Measurements from ENCODE around the gene H6PD.

H6PD gene

GRCh38 chr1:9234223-9235095 lies at the start of gene H6PD:
H6PD (plus strand) TSS chr1:9234774; CDS start chr1:9244935, 10,161 bp downstream.
- peak; percentile 61 for DNase-seq

DNA sequence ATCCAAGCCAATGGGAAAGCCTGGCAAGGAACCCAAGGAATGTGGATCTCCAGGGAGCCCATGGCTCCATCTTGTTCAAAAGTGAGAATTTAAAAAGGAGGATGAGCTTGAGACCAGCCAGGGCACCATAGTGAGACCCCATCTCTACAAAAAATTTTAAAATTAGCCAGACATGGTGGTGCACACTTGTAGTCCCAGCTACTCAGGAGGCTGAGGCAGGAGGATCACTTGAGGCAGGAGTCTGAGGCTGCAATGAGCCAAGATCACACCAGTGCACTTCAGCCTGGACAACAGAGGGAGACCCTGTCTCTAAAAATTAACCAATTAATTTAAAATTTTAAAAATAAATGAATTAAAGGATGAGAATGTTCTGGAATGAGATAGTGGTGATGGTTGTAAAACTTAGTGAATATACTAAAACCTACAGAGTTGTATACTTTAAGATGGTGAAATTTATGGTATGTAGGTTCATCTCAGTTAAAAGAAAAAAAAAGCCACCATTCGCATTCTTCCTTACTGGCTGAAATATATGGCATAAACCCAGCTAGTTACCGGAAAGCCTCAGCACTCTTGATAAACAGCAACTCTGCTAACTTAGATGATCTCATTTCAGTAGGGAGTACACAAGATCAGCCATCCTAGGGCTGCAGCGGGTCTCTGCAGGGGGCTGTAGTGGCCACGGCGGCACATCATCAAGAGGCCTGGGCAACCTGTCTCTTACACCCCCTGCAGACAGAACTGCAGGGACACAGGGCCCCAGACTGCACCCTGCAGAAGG lies 48.3 kb upstream of the H6PD start:
- no peak for DNase-seq

GRCh38 chr1:9187004-9187403 lies 47.6 kb upstream of the H6PD start:
- DNase-seq: no peak

DNA sequence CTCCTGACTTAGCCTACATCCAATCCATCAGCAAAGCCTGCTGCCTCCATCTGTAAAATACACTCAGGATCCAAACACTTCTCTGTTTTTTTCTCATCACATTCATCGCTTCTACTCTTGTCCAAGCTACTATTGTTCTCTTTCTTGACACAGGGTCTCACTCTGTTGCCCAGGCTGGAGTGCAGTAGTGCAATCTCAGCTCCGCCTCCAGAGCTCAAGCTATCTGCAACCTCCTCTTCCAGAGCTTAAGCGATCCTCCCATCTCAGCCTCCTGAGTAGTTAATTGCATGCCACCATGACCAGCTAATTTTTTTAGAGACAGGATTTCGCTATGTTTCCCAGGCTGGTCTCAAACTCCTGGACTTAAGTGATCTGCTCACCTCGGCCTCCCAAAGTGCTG lies 44.3 kb upstream of the H6PD start:
- DNase-seq: no peak

GRCh38 chr1:9191231-9191630 lies 43.3 kb upstream of the H6PD start:
- no peak for DNase-seq

- no peak for DNase-seq
Observed at GRCh38 chr1:9192578-9193232, 41.9 kb upstream of the H6PD start.

DNA sequence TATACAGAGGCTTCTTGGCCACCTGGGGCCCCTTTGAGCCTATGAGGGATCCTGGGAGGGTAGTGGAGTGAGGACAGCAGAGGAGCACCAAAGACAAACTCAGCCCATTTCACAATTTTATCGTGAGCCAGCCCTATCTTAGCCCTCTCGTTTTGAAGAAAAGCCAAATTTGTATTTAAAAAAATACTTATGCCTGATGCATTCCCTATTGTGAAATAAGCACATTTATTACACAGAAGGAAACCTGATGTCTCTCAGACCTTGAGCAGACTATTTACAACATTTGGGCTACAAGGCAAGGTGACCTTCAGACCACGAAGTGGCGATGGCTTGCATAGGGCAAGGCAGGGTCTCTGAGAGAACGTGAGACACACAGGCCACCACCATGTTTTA lies 41.3 kb upstream of the H6PD start:
- DNase-seq: no peak

- DNase-seq: no peak
Observed at GRCh38 chr1:9194024-9194423, 40.5 kb upstream of the H6PD start.

DNA sequence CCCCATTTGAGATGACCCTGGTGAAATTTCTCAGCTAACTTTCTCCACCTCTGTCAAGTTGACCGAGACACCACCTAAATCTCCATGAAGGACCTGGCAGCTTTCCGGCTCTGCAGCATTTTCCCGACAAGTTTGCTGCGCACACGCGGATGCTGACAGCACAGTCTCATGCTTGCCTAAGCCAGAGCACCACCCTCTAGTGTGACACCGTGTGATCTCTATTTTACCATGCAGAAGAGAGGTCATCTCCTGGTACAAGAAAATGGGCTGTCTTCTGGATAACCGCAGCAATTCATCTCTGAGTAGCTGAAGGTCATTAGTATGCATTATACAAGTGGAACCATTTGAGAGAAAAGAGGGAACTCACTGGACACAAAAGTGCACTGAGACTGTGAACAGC lies 38.9 kb upstream of the H6PD start:
- DNase-seq: no peak

- DNase-seq: peak; percentile 56
Observed at GRCh38 chr1:9196129-9197040, 38.2 kb upstream of the H6PD start.

DNA sequence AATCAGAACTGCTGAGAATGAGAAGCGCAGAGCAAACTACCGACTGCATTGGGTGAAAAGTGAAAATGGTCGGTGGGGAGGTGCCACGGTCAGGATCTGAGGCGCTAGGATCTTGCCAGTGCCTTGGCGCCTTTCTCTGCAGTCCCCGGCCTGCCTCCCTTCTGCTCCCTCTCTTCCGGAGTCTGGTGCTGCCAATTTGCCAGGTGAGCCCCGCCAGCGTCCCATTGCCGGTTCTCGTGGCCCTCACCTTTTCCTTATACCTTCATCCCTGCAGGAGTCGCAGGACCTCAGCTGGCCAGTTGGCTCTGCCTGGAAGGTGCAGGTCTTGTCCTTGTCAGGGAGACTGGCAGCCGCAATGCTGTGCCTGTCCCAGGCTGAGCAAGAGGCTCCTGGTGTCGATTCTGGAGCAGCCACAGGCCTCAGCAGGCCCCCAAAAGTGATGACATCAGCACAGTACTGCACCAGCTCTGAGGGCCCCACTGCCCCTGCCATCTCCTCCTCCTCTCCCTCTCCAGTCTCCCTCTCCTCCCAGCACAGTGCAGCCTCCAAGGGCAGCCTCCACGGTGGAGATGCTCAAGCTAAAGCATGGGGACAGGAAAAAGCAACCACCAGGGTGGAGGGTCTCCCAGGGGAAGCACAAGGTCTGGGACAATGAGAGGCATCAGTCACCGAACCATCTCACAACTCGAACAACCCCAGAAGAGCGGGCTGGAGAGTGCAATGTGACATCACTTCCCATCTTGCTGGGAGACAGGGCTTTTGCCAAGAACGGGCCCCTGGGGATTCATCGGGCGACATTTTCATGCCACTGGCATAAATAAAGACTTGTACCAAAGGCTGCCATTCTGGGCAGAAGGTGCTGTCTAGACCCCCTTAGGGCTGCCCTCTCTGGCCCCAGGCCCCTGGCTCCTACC lies 37.1 kb upstream of the H6PD start:
- no peak for DNase-seq

GRCh38 chr1:9198538-9199361 lies 35.8 kb upstream of the H6PD start:
- DNase-seq: peak; percentile 45

GRCh38 chr1:9200441-9200840 lies 34.1 kb upstream of the H6PD start:
- DNase-seq: no peak

DNA sequence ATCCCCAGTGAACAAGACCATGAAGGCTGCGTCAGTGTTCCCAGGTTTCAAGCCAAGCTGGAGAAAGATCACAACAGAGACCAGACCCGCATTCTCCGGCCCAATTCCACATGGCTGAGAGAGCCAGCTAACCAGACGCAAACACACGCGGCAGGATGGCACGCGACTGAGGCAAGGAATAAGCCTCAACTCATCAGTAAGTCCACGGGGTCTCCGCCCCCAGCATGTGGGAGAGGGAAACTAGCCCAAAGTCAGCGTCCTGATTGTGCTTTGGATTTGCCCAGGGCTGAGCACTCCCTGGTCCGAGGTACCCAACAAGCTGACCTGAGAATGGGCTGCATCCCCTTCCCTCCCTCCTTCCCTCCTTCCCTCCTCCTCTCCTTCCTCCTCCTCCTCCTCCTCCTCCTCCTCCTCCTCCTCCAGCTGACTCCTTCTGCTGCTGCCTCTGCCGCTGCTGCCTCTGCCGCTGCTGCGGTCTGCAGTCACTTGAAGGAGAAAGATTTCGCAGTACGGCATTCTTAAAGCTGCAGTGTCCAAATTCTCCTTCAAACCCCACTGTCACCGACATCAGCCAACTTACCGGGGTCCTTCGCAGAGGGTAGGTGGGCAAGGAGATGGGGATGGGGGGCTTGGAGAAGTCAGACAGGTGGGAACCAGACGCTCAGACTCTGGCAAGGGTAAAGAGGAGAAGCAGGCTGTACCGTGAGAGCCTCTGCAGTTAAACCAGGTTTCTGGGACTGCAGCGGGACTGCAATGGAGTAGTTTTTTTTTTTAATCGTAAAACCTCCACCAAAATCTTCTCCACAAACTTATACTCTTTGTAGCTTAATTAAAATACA lies 33.0 kb upstream of the H6PD start:
- no peak for DNase-seq

DNA sequence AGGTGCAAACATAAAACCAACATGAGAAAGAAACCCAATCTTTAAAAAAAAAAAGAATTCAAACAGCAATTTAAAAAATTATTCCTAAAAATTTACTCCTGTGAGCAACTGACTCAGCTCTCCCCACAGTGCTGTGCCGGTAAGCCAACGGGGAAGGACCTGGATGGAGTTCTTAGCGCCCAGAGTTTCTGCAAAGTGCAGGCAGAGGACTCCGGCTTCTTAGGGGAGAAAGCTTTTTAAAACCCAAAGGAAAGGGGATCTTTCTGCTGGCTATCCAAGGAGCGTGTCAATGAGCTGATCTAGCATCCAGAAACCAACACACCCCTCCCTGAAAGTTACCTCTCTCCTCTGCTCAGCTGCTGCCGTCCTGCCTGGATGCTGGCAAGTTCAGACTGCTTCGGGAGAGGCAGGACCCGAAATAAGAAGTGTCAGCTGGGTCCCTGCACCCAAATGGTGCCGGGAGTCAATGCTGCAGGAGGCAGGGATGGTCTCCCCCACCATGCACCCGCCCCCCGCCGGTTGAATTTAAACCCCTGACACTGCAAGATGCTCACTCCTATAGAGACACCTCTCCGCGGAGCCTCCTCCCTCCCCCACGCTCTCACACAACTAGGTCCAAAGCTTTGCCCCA lies 32.2 kb upstream of the H6PD start:
- DNase-seq: no peak

GRCh38 chr1:9203511-9203982 lies 31.0 kb upstream of the H6PD start:
- no peak for DNase-seq

GRCh38 chr1:9204156-9204720 lies 30.3 kb upstream of the H6PD start:
- no peak for DNase-seq

GRCh38 chr1:9207086-9207485 lies 27.5 kb upstream of the H6PD start:
- no peak for DNase-seq

- no peak for DNase-seq
Observed at GRCh38 chr1:9207715-9208114, 26.9 kb upstream of the H6PD start.

Measured in NCI-H1105 (cell line).